ENCODE data around the gene PAX5.

- TF ChIP-seq CTCF (IDR thresholded peaks at IDR 0.05): no peak
- TF ChIP-seq EZH2 (IDR thresholded peaks at IDR 0.05; ENCODE audit: borderline replicate concordance, insufficient read depth, low read depth, low read length, poor library complexity, severe bottlenecking): no peak
Observed at GRCh38 chr9:36928210-36928609, 105.9 kb downstream of the PAX5 start.

Measured in B cell (primary cell).